ENCODE measurements around the gene NTSR1. TPM values are rescaled to one million over a fixed set of nuclear protein-coding genes. Genes with fewer than 3 reads are reported as not detected.
A peak's percentile ranks its signal among the peaks of the same experiment; 100 is the strongest.

The NTSR1 gene
- total and polyA plus RNA-seq, 2 experiments from 2014 or later, result 0.15 to 1.4 TPM

DNA sequence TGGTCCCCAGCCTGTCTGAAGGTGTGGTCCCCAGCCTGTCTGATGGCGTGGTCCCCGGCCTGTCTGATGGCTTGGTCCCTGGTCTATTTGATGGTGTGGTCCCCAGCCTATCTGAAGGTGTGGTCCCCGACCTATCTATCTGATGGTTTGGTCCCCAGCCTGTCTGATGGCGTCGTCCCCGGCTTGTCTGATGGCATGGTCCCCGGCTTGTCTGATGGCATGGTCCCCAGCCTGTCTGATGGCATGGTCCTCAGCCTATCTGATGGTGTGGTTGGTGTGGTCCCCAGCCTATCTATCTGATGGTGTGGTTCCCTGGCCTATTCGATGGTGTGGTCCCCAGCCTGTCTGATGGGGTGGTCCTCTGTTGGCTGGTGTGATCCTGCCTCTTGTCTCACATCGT is 69.4 kb downstream of the NTSR1 start (continued):
- no peak for TF ChIP-seq POLR2AphosphoS5 (IDR thresholded peaks at IDR 0.05; ENCODE audit: low read depth)

GRCh38 chr20:62778601-62779416 is 70.2 kb downstream of the NTSR1 start:
- DNase-seq (ENCODE audit: low spot score), result peak; percentile 73
- Mint-ChIP-seq H3K4me3 (no peak overlapping the region), H3K36me3 (ENCODE audit: low read depth) (no peaks in the 10 kb centered on the region), H3K27ac (no peak overlapping the region), H3K4me1 (peaks cover 12% of the 10 kb centered on the region), H3K9me3 (no peaks in the 10 kb centered on the region), H3K27me3 (ENCODE audit: insufficient read depth, low read depth, poor library complexity) (peaks cover 7% of the 10 kb centered on the region)
- H3K27me3 ChIP-seq (ENCODE audit: insufficient read depth), result no peaks in the 10 kb centered on the region
- H2AFZ ChIP-seq, result no peak overlapping the region; the same call in 1 of the 2 replicates
- no peak overlapping the region for H3K27ac ChIP-seq (ENCODE audit: low read depth)
- no peaks in the 10 kb centered on the region for H3K79me2 ChIP-seq (replicated peaks; ENCODE audit: insufficient read depth)
- H3K36me3 ChIP-seq (ENCODE audit: insufficient read depth), result no peaks in the 10 kb centered on the region
- H3K4me2 ChIP-seq, result no peak overlapping the region
- peak; percentile 18 to 50; a peak in 2 of 4 replicates for TF ChIP-seq CTCF (conservative IDR thresholded peaks at IDR 0.05; ENCODE audit: low read depth in 2 of 2)
- TF ChIP-seq NANOG (IDR thresholded peaks at IDR 0.05; ENCODE audit: borderline replicate concordance), result no peak
- no peak overlapping the region for H3K4me3 ChIP-seq
- no peaks in the 10 kb centered on the region for H4K20me1 ChIP-seq (replicated peaks; ENCODE audit: insufficient read depth)
- no peaks in the 10 kb centered on the region; the same call in 1 of the 2 replicates for H3K4me1 ChIP-seq (ENCODE audit: insufficient read depth)
- no peaks in the 10 kb centered on the region for H3K9me2 ChIP-seq (ENCODE audit: insufficient read depth)
- ATAC-seq, result peak; percentile 63
- 0 out of 2 replicates have a peak, but pooled peaks cover 2% of the 10 kb centered on the region for H3F3A ChIP-seq (replicated peaks; ENCODE audit: low read depth)

- H3K4me1 Mint-ChIP-seq, result peaks cover 12% of the 10 kb centered on the region
- Histone ChIP-seq H3K4me3 (no peak overlapping the region), H3K79me2 (replicated peaks; ENCODE audit: insufficient read depth) (no peaks in the 10 kb centered on the region)
- TF ChIP-seq ZNF331 (CRISPR knock-in tag; IDR thresholded peaks at IDR 0.05; ENCODE audit: low read depth) (no peak), CREB1 (CRISPR knock-in tag; IDR thresholded peaks at IDR 0.05; ENCODE audit: low read depth) (no peak), JUNB (IDR thresholded peaks at IDR 0.05; ENCODE audit: unreplicated experiment) (no peak), NANOG (IDR thresholded peaks at IDR 0.05; ENCODE audit: borderline replicate concordance) (no peak), ZNF114 (CRISPR knock-in tag; IDR thresholded peaks at IDR 0.05) (no peak), POLR2AphosphoS5 (IDR thresholded peaks at IDR 0.05; ENCODE audit: low read depth) (no peak)
- TF ChIP-seq, protein P1, sequence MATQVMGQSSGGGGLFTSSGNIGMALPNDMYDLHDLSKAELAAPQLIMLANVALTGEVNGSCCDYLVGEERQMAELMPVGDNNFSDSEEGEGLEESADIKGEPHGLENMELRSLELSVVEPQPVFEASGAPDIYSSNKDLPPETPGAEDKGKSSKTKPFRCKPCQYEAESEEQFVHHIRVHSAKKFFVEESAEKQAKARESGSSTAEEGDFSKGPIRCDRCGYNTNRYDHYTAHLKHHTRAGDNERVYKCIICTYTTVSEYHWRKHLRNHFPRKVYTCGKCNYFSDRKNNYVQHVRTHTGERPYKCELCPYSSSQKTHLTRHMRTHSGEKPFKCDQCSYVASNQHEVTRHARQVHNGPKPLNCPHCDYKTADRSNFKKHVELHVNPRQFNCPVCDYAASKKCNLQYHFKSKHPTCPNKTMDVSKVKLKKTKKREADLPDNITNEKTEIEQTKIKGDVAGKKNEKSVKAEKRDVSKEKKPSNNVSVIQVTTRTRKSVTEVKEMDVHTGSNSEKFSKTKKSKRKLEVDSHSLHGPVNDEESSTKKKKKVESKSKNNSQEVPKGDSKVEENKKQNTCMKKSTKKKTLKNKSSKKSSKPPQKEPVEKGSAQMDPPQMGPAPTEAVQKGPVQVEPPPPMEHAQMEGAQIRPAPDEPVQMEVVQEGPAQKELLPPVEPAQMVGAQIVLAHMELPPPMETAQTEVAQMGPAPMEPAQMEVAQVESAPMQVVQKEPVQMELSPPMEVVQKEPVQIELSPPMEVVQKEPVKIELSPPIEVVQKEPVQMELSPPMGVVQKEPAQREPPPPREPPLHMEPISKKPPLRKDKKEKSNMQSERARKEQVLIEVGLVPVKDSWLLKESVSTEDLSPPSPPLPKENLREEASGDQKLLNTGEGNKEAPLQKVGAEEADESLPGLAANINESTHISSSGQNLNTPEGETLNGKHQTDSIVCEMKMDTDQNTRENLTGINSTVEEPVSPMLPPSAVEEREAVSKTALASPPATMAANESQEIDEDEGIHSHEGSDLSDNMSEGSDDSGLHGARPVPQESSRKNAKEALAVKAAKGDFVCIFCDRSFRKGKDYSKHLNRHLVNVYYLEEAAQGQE (IDR thresholded peaks at IDR 0.05; ENCODE audit: unreplicated experiment), result no peak
Measured at GRCh38 chr20:62779417-62779685, 70.7 kb downstream of the NTSR1 start.

More at GRCh38 chr20:62779417-62779685, 70.7 kb downstream of the NTSR1 start:
- H2AFZ ChIP-seq, result no peak overlapping the region; the same call in 1 of the 2 replicates
- no peaks in the 10 kb centered on the region for H3K36me3 ChIP-seq (ENCODE audit: insufficient read depth)
- no peak overlapping the region for H3K4me2 ChIP-seq
- Mint-ChIP-seq H3K9me3 (no peaks in the 10 kb centered on the region), H3K4me3 (no peak overlapping the region), H3K36me3 (ENCODE audit: low read depth) (no peaks in the 10 kb centered on the region), H3K27me3 (ENCODE audit: insufficient read depth, low read depth, poor library complexity) (peaks cover 7% of the 10 kb centered on the region), H3K27ac (no peak overlapping the region)
- ATAC-seq, result no peak
- H4K20me1 ChIP-seq (replicated peaks; ENCODE audit: insufficient read depth), result no peaks in the 10 kb centered on the region
- no peaks in the 10 kb centered on the region; the same call in 1 of the 2 replicates for H3K4me1 ChIP-seq (ENCODE audit: insufficient read depth)
- no peaks in the 10 kb centered on the region for H3K9me2 ChIP-seq (ENCODE audit: insufficient read depth)
- no peak overlapping the region for H3K27ac ChIP-seq (ENCODE audit: low read depth)
- no peaks in the 10 kb centered on the region for H3K27me3 ChIP-seq (ENCODE audit: insufficient read depth)
- H3F3A ChIP-seq (replicated peaks; ENCODE audit: low read depth), result 0 out of 2 replicates have a peak, but pooled peaks cover 2% of the 10 kb centered on the region
- DNase-seq (ENCODE audit: low spot score), result no peak

Data from GM23338 (cell line).